ENCODE data around the gene TP53TG3E.
"Not testable (repeated sequence)": the region's sequence is repeated elsewhere in the genome, so short reads cannot be mapped to it uniquely, and the experiment has no call there.

TP53TG3E gene

GRCh38 chr16:33304006-33304405 lies at the start of gene TP53TG3E:
Gene TP53TG3E (plus strand): TSS chr16:33304306. CDS start chr16:33304374, 68 bp downstream.
- DNase-seq (ENCODE audit: low read depth) = not testable (repeated sequence)

- DNase-seq (ENCODE audit: low read depth) = peak; percentile 12
These were observed 32.3 kb downstream of the TP53TG3E start for GRCh38 chr16:33336226-33337012.

GRCh38 chr16:33337627-33338542 lies 33.8 kb downstream of the TP53TG3E start:
- DNase-seq (ENCODE audit: low read depth) = not testable (repeated sequence)

GRCh38 chr16:33338543-33338951 lies 34.4 kb downstream of the TP53TG3E start:
- DNase-seq (ENCODE audit: low read depth) = not testable (repeated sequence)

GRCh38 chr16:33339093-33340061 lies 35.3 kb downstream of the TP53TG3E start:
- not testable (repeated sequence) for DNase-seq (ENCODE audit: low read depth)
